NCI-H1417 treated with DMSO at 0.1 percent for 48 hours (cell line): ENCODE results near the gene CPEB1.
"Not testable (repeated sequence)": the region's sequence is repeated elsewhere in the genome, so short reads cannot be mapped to it uniquely, and the experiment has no call there.

Experiments used
- DNase-seq: peaks from one replicate; lab custom pipeline; 2025; lab: John Stamatoyannopoulos, UW

The CPEB1 gene

GRCh38 chr15:82649226-82649999 is 2.2 kb upstream of the CPEB1 start:
- no peak for DNase-seq

DNA sequence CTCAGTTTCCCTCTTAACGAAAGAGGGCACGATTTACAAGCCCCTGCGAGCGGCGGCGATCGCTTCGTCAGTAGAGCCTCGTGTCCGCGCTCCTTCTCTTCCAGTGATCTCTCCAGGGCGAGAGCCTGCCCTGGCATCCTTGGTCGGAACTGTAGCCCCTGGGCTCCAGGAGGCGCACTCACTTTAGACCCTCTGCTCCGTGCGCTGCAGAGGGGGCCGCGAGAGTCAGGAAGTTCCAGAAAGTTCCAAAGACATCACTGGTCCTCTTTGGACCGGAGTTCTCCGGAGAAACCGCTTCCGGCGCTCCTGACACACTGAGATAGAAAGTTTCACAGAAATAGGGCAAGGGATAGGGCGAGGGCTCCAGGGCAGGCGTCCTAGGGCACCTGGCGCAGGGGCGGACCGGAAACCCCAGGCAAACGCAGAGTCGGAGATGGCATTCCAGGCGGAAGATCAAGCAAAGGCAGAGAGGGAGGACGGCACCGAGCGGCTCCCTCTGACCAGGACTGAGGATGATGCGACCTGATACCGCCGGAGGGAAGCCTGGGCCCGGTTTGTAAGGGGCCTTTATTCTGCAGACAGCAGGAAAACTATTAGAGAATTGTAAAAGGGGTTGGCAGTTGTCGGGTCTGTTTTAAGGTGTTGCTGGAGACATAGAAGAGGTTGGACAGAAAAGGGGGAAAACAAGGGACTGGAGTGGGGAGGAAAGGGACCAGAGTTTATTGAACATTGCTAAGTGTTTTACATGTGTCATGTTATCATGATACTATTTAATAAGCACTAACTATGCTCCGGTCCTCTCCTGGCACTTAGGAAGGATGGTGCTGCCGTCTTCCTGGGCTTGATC is 1.3 kb upstream of the CPEB1 start:
- DNase-seq = no peak

GRCh38 chr15:82647835-82648256 is 683 bp upstream of the CPEB1 start:
- no peak for DNase-seq

DNA sequence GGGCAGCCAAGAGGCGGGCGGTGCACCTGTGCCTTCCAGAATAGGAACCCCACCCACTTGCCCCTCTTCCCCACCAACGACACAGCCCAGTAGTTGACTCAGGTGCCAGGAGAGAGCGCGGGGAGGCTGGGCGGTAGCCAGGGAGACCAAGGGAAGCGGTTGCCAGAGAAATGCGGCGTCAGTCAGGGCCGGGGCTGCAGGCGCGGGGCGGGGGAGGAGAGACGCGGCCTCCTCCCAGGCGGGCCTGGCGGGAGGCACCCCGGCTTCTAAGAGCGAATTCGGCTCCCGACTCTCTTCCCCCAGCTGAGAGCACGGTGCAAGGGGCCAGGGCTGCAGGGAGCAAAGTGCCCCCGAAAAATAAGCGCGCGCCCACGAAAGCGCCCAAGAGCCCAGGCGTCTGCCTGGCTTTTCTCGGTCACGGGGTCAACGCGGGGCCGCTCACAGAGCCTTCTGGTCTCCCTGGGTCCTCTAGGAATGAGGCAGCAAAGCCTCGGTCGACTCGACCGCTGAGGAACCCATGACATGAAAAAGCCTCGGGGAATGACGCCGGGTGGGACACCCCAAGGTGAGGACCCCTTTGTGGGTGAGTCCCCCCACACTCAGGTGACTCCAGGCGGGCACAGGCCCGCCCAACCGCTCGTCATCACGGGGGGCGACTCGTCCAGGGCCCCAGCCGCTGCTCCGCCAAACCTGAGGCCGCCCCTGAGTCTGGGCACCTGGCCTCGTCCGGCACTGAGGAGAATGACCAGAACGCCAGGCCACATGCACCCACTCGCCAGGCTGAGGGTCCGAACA is 716 bp downstream of the CPEB1 start:
- peak; percentile 63 for DNase-seq

DNA sequence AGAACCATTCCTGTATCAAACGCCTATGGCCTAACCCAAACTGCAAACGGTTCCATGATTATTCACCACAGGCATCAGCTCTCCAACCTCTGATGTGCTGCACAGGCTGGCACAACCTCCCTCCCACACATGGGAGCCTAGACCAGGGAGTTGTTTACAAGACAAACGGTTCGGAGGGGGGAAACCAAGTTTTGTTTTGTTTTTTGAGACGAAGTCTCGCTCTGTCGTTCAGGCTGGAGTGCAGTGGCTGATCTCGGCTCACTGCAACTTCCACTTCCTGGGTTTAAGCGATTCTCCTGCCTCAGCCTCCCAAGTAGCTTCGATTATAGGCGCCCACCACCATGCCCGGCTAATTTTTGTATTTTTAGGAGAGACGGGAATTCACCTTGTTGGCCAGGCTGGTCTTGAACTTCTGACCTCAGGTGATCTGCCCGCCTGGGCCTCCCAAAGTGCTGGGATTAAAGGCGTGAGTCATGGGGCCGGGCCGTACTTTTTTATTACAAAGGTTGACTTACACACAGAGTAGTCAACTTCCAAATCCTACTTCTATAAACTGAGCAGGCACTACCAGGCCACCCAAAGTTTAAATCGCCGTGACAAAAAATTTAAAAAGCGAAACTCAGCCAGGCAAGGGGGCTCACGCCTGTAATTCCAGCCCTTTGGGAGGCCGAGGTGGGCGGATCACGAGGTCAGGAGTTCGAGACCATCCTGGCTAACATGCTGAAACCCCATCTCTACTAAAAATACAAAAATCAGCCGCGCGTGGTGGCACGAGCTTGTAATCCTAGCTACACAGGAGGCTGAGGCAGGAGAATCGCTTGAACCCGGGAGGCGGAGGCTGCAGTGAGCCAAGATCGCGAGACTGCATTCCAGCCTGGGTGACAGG is 2.0 kb downstream of the CPEB1 start:
- DNase-seq = not testable (repeated sequence)

- no peak for DNase-seq
These were observed 3.2 kb downstream of the CPEB1 start for GRCh38 chr15:82643992-82644391.

DNA sequence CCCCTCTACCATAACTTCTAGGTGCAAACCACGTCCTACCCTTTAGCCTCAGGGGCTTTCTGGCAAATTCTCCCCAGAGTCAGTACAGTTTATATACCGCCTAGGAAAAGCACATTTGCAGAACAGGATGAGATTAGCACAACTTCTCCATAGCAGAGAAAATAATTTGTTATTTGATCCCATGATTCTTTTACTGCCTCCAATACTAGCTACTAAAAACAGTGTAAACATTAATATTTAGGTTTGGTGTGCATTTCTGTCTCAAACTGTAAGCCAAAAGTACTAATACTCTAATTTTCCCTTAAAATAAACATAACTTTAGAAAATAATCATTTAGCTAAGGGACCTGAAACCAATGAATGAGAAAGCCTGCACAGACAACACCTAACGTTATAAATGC is 4.5 kb downstream of the CPEB1 start:
- no peak for DNase-seq

GRCh38 chr15:82641129-82641798 is 5.9 kb downstream of the CPEB1 start:
- no peak for DNase-seq

GRCh38 chr15:82640672-82641071 is 6.5 kb downstream of the CPEB1 start:
- DNase-seq = no peak

DNA sequence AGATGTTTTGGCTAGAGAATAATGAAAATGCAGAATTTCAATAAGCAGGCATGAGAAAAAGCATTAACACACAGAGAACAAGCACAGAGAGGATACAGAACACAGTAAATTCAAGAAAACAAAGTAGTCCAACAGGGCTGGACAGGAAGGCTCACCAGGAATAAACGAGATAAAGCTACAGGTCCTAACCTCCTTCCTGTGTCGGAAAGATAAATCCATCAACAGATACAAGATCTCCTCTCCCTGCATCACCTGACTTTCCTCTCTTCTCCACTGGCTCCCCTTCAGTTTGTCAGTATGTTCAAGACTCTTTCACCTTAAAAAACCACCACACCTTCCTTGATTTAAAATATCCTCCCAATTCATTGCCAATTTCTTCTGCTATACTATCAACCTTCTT is 11.4 kb downstream of the CPEB1 start:
- DNase-seq = no peak

- no peak for DNase-seq
These were observed 17.1 kb downstream of the CPEB1 start for GRCh38 chr15:82630033-82630432.

GRCh38 chr15:82625136-82625535 is 22.0 kb downstream of the CPEB1 start:
- no peak for DNase-seq

DNA sequence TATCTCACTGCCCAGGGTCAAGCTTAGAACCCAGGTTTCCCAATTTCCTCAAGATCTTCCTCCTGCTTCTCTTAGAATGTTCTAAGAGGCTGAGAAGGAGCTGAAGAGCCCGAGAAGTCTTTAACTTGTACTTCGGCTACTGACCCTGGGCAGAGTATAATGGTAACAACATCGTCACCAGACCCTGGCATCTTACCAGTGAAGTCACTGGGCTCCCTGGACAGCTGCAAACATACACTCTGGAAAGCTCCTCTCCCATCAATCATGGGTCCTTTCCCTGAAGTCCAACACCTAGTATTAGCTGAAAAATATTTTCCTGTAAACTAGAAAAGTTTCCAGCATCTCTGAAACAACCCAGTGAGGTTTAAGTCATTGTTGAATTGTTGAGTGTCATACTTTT is 22.7 kb downstream of the CPEB1 start:
- DNase-seq = no peak

GRCh38 chr15:82624008-82624407 is 23.2 kb downstream of the CPEB1 start:
- DNase-seq = no peak

DNA sequence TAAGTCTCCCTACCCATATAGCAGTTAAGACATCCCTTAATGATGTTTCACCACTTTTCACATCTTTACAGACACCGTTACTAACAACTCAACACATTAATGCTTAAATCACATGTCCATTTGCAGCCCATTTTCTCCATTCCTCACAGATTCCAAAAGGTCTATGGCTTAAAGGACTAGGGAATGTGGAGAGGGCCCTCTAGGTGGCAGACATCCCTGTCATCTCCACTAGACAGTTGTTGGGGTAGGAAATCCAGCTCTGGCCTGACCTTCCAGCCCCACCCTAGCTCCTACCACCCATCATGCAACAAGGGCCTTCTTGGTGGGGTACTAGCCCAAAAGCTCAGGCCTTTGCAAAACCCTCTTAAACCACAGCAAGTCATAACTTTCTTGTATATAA is 25.2 kb downstream of the CPEB1 start:
- DNase-seq = no peak

- no peak for DNase-seq
These were observed 33.4 kb downstream of the CPEB1 start for GRCh38 chr15:82613747-82614146.

GRCh38 chr15:82611348-82611747 is 35.8 kb downstream of the CPEB1 start:
- no peak for DNase-seq

- no peak for DNase-seq
These were observed 45.0 kb downstream of the CPEB1 start for GRCh38 chr15:82602195-82602594.

DNA sequence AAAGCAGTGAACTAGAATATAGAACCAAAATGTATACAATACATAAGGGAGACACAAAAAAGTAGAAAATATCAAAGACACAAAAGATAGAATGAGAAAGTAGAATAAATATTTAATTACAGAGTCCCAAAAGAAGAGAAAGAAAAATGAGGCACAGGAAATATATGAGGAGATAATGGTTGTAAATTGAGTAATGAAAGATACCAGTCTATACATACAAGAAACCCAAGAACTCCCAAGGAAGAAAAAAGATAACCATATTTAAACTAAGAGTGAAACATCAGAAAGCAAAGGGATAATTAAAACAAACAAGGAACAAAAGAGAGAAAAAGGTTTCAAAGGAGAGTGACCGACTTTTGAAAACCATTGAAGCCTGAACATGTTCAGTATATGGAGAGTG is 47.3 kb downstream of the CPEB1 start:
- DNase-seq = no peak

GRCh38 chr15:82597815-82598214 is 49.3 kb downstream of the CPEB1 start:
- DNase-seq = no peak

DNA sequence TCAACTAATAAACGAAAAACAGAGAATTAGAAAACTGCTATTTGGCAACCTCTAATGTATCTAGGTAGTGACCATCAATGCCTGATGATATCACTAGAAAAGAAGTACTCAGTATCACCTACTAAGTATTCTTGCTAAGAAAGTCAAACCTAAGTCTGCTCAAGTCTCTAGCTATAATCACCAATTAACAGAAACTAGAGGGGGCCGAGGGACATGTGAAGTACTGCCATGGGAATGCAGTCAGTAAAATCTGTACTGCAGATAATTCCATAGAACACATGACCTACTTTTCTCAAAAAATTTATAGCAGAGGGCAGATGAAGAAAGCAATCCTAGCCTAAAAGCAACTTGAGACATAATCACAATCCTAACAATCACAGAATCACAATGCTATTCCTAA is 51.4 kb downstream of the CPEB1 start:
- no peak for DNase-seq
